Measurements from ENCODE around the gene ARHGAP18.

DNA sequence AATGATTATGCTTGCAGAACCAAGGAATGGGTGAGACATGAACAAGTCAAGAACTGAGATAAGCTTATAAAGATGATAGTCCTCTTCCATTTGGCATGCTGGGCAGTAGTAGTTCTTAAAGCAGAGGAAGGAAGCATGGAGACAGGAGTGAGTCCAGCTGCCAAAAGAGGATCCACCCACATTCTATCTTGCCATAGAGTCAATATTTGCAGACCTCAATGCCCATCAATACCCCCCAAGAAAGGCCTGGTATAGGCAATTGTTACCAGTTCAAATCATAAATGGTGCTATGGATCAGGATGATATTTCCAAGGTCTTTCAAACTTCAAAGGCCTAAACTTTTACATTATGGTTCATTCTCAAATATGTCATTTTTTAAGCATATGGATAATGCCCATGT lies 4.8 kb downstream of the ARHGAP18 start:
- TF ChIP-seq, protein P1, sequence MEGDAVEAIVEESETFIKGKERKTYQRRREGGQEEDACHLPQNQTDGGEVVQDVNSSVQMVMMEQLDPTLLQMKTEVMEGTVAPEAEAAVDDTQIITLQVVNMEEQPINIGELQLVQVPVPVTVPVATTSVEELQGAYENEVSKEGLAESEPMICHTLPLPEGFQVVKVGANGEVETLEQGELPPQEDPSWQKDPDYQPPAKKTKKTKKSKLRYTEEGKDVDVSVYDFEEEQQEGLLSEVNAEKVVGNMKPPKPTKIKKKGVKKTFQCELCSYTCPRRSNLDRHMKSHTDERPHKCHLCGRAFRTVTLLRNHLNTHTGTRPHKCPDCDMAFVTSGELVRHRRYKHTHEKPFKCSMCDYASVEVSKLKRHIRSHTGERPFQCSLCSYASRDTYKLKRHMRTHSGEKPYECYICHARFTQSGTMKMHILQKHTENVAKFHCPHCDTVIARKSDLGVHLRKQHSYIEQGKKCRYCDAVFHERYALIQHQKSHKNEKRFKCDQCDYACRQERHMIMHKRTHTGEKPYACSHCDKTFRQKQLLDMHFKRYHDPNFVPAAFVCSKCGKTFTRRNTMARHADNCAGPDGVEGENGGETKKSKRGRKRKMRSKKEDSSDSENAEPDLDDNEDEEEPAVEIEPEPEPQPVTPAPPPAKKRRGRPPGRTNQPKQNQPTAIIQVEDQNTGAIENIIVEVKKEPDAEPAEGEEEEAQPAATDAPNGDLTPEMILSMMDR (IDR thresholded peaks at IDR 0.05 in 4 of 5, conservative IDR thresholded peaks at IDR 0.05 in 1 of 5) = no peak
- TF ChIP-seq POLR2A (IDR thresholded peaks at IDR 0.05) = no peak

Data from gastrocnemius medialis (tissue), 4 donors.